Heart right ventricle (tissue), 16 donors: ENCODE data around the gene EZH1. TPM values are rescaled to one million over a fixed set of nuclear protein-coding genes. Genes with fewer than 3 reads are reported as not detected.

ENCODE experiments used
- ATAC-seq, 8 donors: fragments of 200-7000 bp; cut with Tn5 transposase; one replicate each; pipeline ENCODE4 v1.9.1; 2020; ENCODE audit warnings: mild to moderate bottlenecking in 8 of 8, moderate library complexity in 8 of 8, moderate number of reproducible peaks in 1 of 8
- DNase-seq, 2 donors: peaks; one replicate each; pipeline ENCODE4 v3.0.0-alpha.2; 2020
- H3K27ac ChIP-seq, 10 donors: fragments of 200-600 bp; sonication (generic) in 2 of 10; one replicate each; pipeline versions ENCODE4 v1.5.0 to v1.8.0; 2020 to 2022; ENCODE audit warnings: mild to moderate bottlenecking in 3 of 10
- H3K27me3 ChIP-seq, 7 donors: fragments of 200-600 bp; one replicate each; pipeline ENCODE4 v1.8.0; 2021 to 2022; ENCODE audit warnings: mild to moderate bottlenecking in 2 of 7
- H3K36me3 ChIP-seq, 9 donors: fragments of 200-600 bp; sonication (generic) in 1 of 9; one replicate each; pipeline versions ENCODE4 v1.5.0 to v1.8.0; 2020 to 2022; ENCODE audit warnings: mild to moderate bottlenecking in 2 of 9
- H3K4me1 ChIP-seq, 9 donors: fragments of 200-600 bp; sonication (generic) in 1 of 9; one replicate each; pipeline versions ENCODE4 v1.5.0 to v1.8.0; 2020 to 2022; ENCODE audit warnings: mild to moderate bottlenecking in 4 of 9
- H3K4me3 ChIP-seq, 10 donors: fragments of 200-600 bp; sonication (generic) in 2 of 10; one replicate each; pipeline versions ENCODE4 v1.5.0 to v1.8.0; 2020 to 2022; ENCODE audit warnings: mild to moderate bottlenecking in 7 of 10, moderate library complexity in 2 of 10
- H3K9me3 ChIP-seq, 11 donors: fragments of 200-600 bp in 10 of 11; sonication (generic) in 2 of 11; one replicate each; pipeline versions ENCODE4 v1.5.0 to v1.8.0; 2013 to 2022; ENCODE audit warnings: mild to moderate bottlenecking in 2 of 11, control low read depth in 1 of 11, moderate library complexity in 1 of 11
- WGBS, 2 donors: extraction: QIAGEN DNeasy Blood & Tissue Kit; methylation state at CpG; one replicate each; pipeline ENCODE4 v1.1.7; 2013; ENCODE audit warnings: inconsistent platforms in 1 of 2; 5-methylcytosine and 5-hydroxymethylcytosine counted together
- intact Hi-C, 10 donors: fragments of 100-400 bp; cut with DNase I; formaldehyde crosslinking; loops; one replicate each; pipeline versions ENCODE4 v1.11.1 to v1.14.2; 2022
- polyA plus RNA-seq, 2 donors: library from polyadenylated mRNA; stranded (reverse); fragments of 200-250 nt; gene quantifications; one replicate each; pipeline ENCODE4 v1.2.3, GENCODE V29; 2013
- total RNA-seq, 10 donors: library from RNA; stranded (reverse); fragmentation: NEBNext Ultra II Directional in 3 of 10; extraction: Animal tissue kit (Norgen Biotek cat#: 25700) in 3 of 10; gene quantifications; one replicate each; pipeline versions ENCODE4 v1.2.1 to v1.2.4, GENCODE V29; 2021 to 2023
- TF ChIP-seq, protein P1 (sequence below), 9 donors: fragments of 200-600 bp; sonication (generic) in 2 of 9; IDR thresholded peaks; one replicate each; pipeline versions ENCODE4 v1.5.0 to v1.8.0; 2021 to 2022; ENCODE audit warnings: antibody characterized with exemption in 9 of 9, mild to moderate bottlenecking in 5 of 9, moderate library complexity in 1 of 9
- donor health status: Arrhythmogenic right ventricular cardiomyopathy.
- donor health status: ischemic (EF 13 %, LVEDD 7.1; RV severe dilation, severe dysfunction).
- donor health status: healthy with polysubstance abuse.
- donor health status: DM: no; HTN: yes; CAD: no.
- donor health status: DM: no; HTN: no; CAD: no.
- donor health status: ischemic (EF 25% LVEDD 6.9; RV normal size, moderate dysfunction).
- donor health status: ischemic (EF 25% LVEDD 5.7; RV mildly dilated, moderate dysfunction).
- donor health status: healthy.
- donor health status: DM: yes; HTN: yes; CAD: no.
- donor health status: Ischemic cardiomyopathy.
- donor health status: ischemic (EF 35%, LVEDD 5.7; RV mildly dilated, moderate dysfunction).
- donor health status: nonischemic (EF 11% LVEDD 7.7; RV severe dilation, severe dysfunction).
- donor health status: DM: yes; HTN: yes; CAD: no.
- donor health status: PGD.
- donor health status: ischemic (EF 29% LVEDD 5.4; RV normal size, mild dysfunction).
- donor health status: nonischemic (EF 23%, LVEDD 6.1; RV moderate dilation, normal function).

EZH1 gene
- total and polyA plus RNA-seq, 12 donors = 16.0 to 50.5 (median 45.9) TPM

GRCh38 chr17:42676424-42677011, 68.3 kb downstream of the EZH1 start, which contains the start of gene PLEKHH3:
PLEKHH3 (minus strand) TSS chr17:42676994; CDS start chr17:42676563, 431 bp downstream.
- H3K27ac ChIP-seq = peak within 1 kb of the TSS; percentile 70 to 98 (median 96)
- peaks cover 0 to 25% (median 20%) of the 10 kb centered on the region in 9 donors for H3K36me3 ChIP-seq
- TF ChIP-seq, protein P1, sequence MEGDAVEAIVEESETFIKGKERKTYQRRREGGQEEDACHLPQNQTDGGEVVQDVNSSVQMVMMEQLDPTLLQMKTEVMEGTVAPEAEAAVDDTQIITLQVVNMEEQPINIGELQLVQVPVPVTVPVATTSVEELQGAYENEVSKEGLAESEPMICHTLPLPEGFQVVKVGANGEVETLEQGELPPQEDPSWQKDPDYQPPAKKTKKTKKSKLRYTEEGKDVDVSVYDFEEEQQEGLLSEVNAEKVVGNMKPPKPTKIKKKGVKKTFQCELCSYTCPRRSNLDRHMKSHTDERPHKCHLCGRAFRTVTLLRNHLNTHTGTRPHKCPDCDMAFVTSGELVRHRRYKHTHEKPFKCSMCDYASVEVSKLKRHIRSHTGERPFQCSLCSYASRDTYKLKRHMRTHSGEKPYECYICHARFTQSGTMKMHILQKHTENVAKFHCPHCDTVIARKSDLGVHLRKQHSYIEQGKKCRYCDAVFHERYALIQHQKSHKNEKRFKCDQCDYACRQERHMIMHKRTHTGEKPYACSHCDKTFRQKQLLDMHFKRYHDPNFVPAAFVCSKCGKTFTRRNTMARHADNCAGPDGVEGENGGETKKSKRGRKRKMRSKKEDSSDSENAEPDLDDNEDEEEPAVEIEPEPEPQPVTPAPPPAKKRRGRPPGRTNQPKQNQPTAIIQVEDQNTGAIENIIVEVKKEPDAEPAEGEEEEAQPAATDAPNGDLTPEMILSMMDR (IDR thresholded peaks at IDR 0.05) = peak in 6 of 9 donors; percentile 15 to 49 (median 32)
- DNase-seq = no peak
- peaks cover 32 to 81% (median 65%) of the 10 kb centered on the region in 9 donors for H3K4me1 ChIP-seq
- intact Hi-C loops = loop anchor here in 6 of 10 donors (5.0 kb wide), 4 partner anchors 59 to 254 kb away; partner anchors contain the start of genes PSMC3IP (in 3 of the 6), RETREG3 (in 3 of the 6), TUBG1 (in 3 of the 6) and CAVIN1 (in 1 of the 6)
- H3K4me3 ChIP-seq = peak within 1 kb of the TSS; percentile 72 to 99 (median 94)
- H3K9me3 ChIP-seq = no peaks in the 10 kb centered on the region
- WGBS, 2 donors = 0 to 1% methylated on average over 49 to 51 of the region's 51 CpGs
- peak in 6 of 8 donors; percentile 0 to 10 (median 0) for ATAC-seq
- H3K27me3 ChIP-seq = peaks cover 0 to 56% (median 0%) of the 10 kb centered on the region in 7 donors

DNA sequence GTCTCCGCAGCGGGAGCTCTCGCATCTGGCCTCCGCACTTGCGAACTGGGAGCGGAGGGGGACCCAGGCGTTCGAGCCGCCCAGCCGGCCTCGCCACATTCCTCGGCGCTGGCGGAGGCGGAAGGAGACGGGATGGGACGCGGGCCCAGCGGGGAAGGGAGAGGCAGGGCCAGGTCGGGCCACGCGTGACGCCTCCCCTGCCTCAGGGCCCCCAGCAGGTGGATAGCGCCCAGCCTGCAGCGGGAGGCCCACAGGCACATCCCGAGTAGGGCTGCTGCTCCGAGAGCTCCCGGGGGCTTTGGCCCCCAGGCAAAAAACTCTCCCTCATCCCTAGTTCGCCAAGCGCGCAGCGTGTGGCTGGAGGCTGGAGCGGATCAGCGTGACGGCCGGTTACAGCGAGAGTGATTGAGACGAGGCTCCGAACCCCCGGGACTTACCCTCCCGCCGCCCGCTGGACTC, 68.8 kb downstream of the EZH1 start:
- Histone ChIP-seq H3K9me3 (no peaks in the 10 kb centered on the region), H3K4me1 (peaks cover 32 to 80% (median 60%) of the 10 kb centered on the region in 9 donors), H3K4me3 (peak overlapping the region; percentile 72 to 99 (median 94)), H3K36me3 (peaks cover 0 to 30% (median 24%) of the 10 kb centered on the region in 9 donors), H3K27me3 (peaks cover 0 to 58% (median 0%) of the 10 kb centered on the region in 7 donors), H3K27ac (peak overlapping the region; percentile 70 to 98 (median 95))
- intact Hi-C loops = loop anchor here in 6 of 10 donors (5.0 kb wide), 4 partner anchors 59 to 254 kb away; partner anchors contain the start of genes PSMC3IP (in 3 of the 6), RETREG3 (in 3 of the 6), TUBG1 (in 3 of the 6) and CAVIN1 (in 1 of the 6)
- WGBS, 2 donors = 0 to 1% methylated on average over 40 to 43 of the region's 43 CpGs
- TF ChIP-seq, protein P1 (IDR thresholded peaks at IDR 0.05) = peak in 1 of 9 donors; percentile 1
- ATAC-seq (peak in 5 of 8 donors; percentile 3 to 31 (median 11)), DNase-seq (peak; percentile 56 to 74)

- peak in 5 of 8 donors; percentile 1 to 24 (median 5) for ATAC-seq
- H3K4me1 ChIP-seq = peaks cover 32 to 80% (median 55%) of the 10 kb centered on the region in 9 donors
- TF ChIP-seq, protein P1 (IDR thresholded peaks at IDR 0.05) = no peak
- no peaks in the 10 kb centered on the region for H3K9me3 ChIP-seq
- intact Hi-C loops = loop anchor here in 6 of 10 donors (5.0 kb wide), 4 partner anchors 58 to 253 kb away; partner anchors contain the start of genes PSMC3IP (in 3 of the 6), RETREG3 (in 3 of the 6), TUBG1 (in 3 of the 6) and CAVIN1 (in 1 of the 6)
- peaks cover 0 to 36% (median 29%) of the 10 kb centered on the region in 9 donors for H3K36me3 ChIP-seq
- 1 to 3% methylated on average over 25 to 27 of the region's 27 CpGs for WGBS, 2 donors
- DNase-seq = peak; percentile 62 to 77
- peak overlapping the region; percentile 72 to 99 (median 94) for H3K4me3 ChIP-seq
- H3K27me3 ChIP-seq = peaks cover 0 to 63% (median 0%) of the 10 kb centered on the region in 7 donors
- peak overlapping the region; percentile 70 to 98 (median 95) for H3K27ac ChIP-seq
Observed at GRCh38 chr17:42675348-42675964, 69.4 kb downstream of the EZH1 start.
